HCT116 (cell line): ENCODE measurements around the gene UTF1. TPM values are rescaled to one million over a fixed set of nuclear protein-coding genes. Genes with fewer than 3 reads are reported as not detected.

Experiments used
- ATAC-seq: fragments of 200-7000 bp; cut with Tn5 transposase; 2 replicates; pipeline ENCODE4 v1.9.1; 2020; ENCODE audit warnings: mild to moderate bottlenecking, moderate library complexity
- BruUV-seq: library from RNA; stranded (reverse); fragments of 400-500 nt; replicated peaks from 2 replicates; lab custom pipeline; 2021; lab: Mats Ljungman, UMichigan
- CTCF ChIA-PET: fragments of 300-600 bp; sonication (Branson Sonifier 250); formaldehyde crosslinking; loops from one replicate; lab custom pipeline; 2021; ENCODE audit warnings: antibody characterized with exemption; lab: Charles Lee
- POLR2A ChIA-PET: fragments of 300-600, 350-600 bp; sonication (Branson Sonifier 250); formaldehyde crosslinking; loops from one replicate; lab custom pipeline; 2021; ENCODE audit warnings: antibody characterized with exemption; lab: Charles Lee
- RAD21 ChIA-PET, 2 experiments: fragments of 300-600 bp; sonication (Branson Sonifier 250); formaldehyde crosslinking; loops; one replicate each; lab custom pipeline; 2023; ENCODE audit warnings: low total read pairs in 2 of 2; ENCODE audit not compliant: uncharacterized antibody in 2 of 2, unreplicated experiment in 2 of 2, low non-redundant PET in 1 of 2; lab: Charles Lee
- DNase-seq: peaks from one replicate; pipeline ENCODE4 v3.0.0-alpha.2; 2010; ENCODE audit warnings: low read depth, low spot score
- H2AFZ ChIP-seq: fragments of 200-600 bp; shearing (Covaris generic), sonication (generic); 2 replicates; pipeline ENCODE4 v1.6.1; 2017; ENCODE audit warnings: low read depth, mixed run types, mixed read lengths, antibody characterized with exemption, low read length; ENCODE audit not compliant: poor library complexity, severe bottlenecking
- H3K27ac ChIP-seq: 2 replicates; pipeline ENCODE4 v1.5.1; 2012; ENCODE audit warnings: low read depth, low read length
- H3K27me3 ChIP-seq: fragments of 200-600 bp; sonication (generic); 2 replicates; pipeline ENCODE4 v1.6.1; 2016; ENCODE audit warnings: mixed run types, low read length, mixed read lengths; ENCODE audit not compliant: insufficient read depth
- H3K36me3 ChIP-seq, 2 experiments: fragments of 200-500 bp in 1 of 2; fragments of 200-600 bp in 1 of 2; sonication (Bioruptor generic) in 1 of 2; sonication (generic) in 1 of 2; 2 replicates each; pipeline versions ENCODE4 v1.5.1 to v1.6.1; 2014 to 2016; ENCODE audit warnings: low read length in 2 of 2, inconsistent platforms in 1 of 2, mixed read lengths in 1 of 2, mixed run types in 1 of 2; ENCODE audit not compliant: insufficient read depth in 2 of 2, control insufficient read depth in 1 of 2
- H3K4me1 ChIP-seq, 2 experiments: fragments of 200-600 bp in 1 of 2; sonication (generic) in 1 of 2; 2 replicates each; pipeline versions ENCODE4 v1.5.1 to v1.6.1; 2012 to 2017; ENCODE audit warnings: low read length in 2 of 2, inconsistent platforms in 1 of 2, mild to moderate bottlenecking in 1 of 2, mixed read lengths in 1 of 2, mixed run types in 1 of 2, moderate library complexity in 1 of 2; ENCODE audit not compliant: insufficient read depth in 2 of 2, control insufficient read depth in 1 of 2
- H3K4me2 ChIP-seq: fragments of 200-600 bp; sonication (generic); 2 replicates; pipeline ENCODE4 v1.6.1; 2017; ENCODE audit warnings: mixed run types, low read length, mixed read lengths
- H3K4me3 ChIP-seq, 2 experiments: fragments of 200-600 bp in 1 of 2; sonication (generic) in 1 of 2; replicated peaks in 1 of 2; 2 replicates each; pipeline ENCODE4 v1.5.1; 2011 to 2016; ENCODE audit warnings: low read length in 2 of 2, control low read depth in 1 of 2, low read depth in 1 of 2, mild to moderate bottlenecking in 1 of 2, mixed read lengths in 1 of 2, mixed run types in 1 of 2
- H3K79me2 ChIP-seq: fragments of 200-600 bp; sonication (generic); 2 replicates; pipeline ENCODE4 v1.6.1; 2017; ENCODE audit warnings: mild to moderate bottlenecking, mixed run types, low read length, moderate library complexity, mixed read lengths; ENCODE audit not compliant: insufficient read depth
- H3K9ac ChIP-seq: fragments of 200-600 bp; sonication (generic); 2 replicates; pipeline ENCODE4 v1.6.1; 2016; ENCODE audit warnings: low read length, mixed read lengths
- H3K9me2 ChIP-seq: fragments of 200-600 bp; sonication (generic), shearing (Covaris generic); 2 replicates; pipeline ENCODE4 v1.6.1; 2017; ENCODE audit warnings: mixed run types, mild to moderate bottlenecking, moderate library complexity; ENCODE audit not compliant: insufficient read depth
- H3K9me3 ChIP-seq, 2 experiments: fragments of 200-500 bp in 1 of 2; fragments of 200-600 bp in 1 of 2; sonication (Bioruptor generic) in 1 of 2; sonication (generic) in 1 of 2; 2 replicates each; pipeline ENCODE4 v1.6.1; 2014 to 2017; ENCODE audit warnings: low read length in 2 of 2, mixed read lengths in 2 of 2, inconsistent platforms in 1 of 2, low read depth in 1 of 2, mild to moderate bottlenecking in 1 of 2, mixed run types in 1 of 2, moderate library complexity in 1 of 2; ENCODE audit not compliant: control insufficient read depth in 1 of 2, insufficient read depth in 1 of 2
- H4K20me1 ChIP-seq: fragments of 200-600 bp; sonication (generic), shearing (Covaris generic); 2 replicates; pipeline ENCODE4 v1.6.1; 2017; ENCODE audit warnings: mixed run types, mild to moderate bottlenecking, moderate library complexity; ENCODE audit not compliant: insufficient read depth
- ATF3 ChIP-seq: IDR thresholded peaks from 2 replicates; pipeline ENCODE4 v1.6.1; 2012
- CBX3 ChIP-seq: IDR thresholded peaks from 2 replicates; pipeline ENCODE4 v1.6.1; 2012; ENCODE audit warnings: low read depth
- EGR1 ChIP-seq: IDR thresholded peaks from 2 replicates; pipeline ENCODE4 v1.6.1; 2012; ENCODE audit warnings: low read depth
- ELF1 ChIP-seq: IDR thresholded peaks from 2 replicates; pipeline ENCODE4 v1.6.1; 2012; ENCODE audit warnings: low read depth, borderline replicate concordance
- EZH2phosphoT487 ChIP-seq: fragments of 200-600 bp; IDR thresholded peaks from 2 replicates; pipeline ENCODE4 v1.6.1; 2018; ENCODE audit warnings: antibody characterized with exemption, borderline replicate concordance
- FOSL1 ChIP-seq: IDR thresholded peaks from 2 replicates; pipeline ENCODE4 v1.6.1; 2012; ENCODE audit warnings: low read depth
- POLR2A ChIP-seq: IDR thresholded peaks from 2 replicates; pipeline ENCODE4 v1.7.0; 2011; ENCODE audit warnings: borderline replicate concordance; ENCODE audit not compliant: insufficient read depth, insufficient read length; ENCODE audit errors: extremely low read depth
- POLR2AphosphoS5 ChIP-seq: IDR thresholded peaks from 2 replicates; pipeline ENCODE4 v1.6.1; 2011; ENCODE audit warnings: mild to moderate bottlenecking, low read depth, low read length, moderate library complexity
- RAD21 ChIP-seq: IDR thresholded peaks from 2 replicates; pipeline ENCODE4 v1.6.1; 2012; ENCODE audit warnings: low read depth, mild to moderate bottlenecking
- SIN3A ChIP-seq: IDR thresholded peaks from 2 replicates; pipeline ENCODE4 v1.6.1; 2012; ENCODE audit warnings: low read depth
- TCF7L2 ChIP-seq: IDR thresholded peaks from 2 replicates; pipeline ENCODE4 v1.7.0; 2011; ENCODE audit warnings: borderline replicate concordance, inconsistent platforms; ENCODE audit not compliant: insufficient read depth, insufficient read length; ENCODE audit errors: extremely low read depth
- YY1 ChIP-seq: IDR thresholded peaks from 2 replicates; pipeline ENCODE4 v1.6.1; 2011; ENCODE audit warnings: low read length, low read depth, moderate library complexity, mild to moderate bottlenecking; ENCODE audit not compliant: insufficient replicate concordance; ENCODE audit errors: extremely low read depth
- ZFX ChIP-seq: fragments of 450-650 bp; IDR thresholded peaks from 2 replicates; pipeline ENCODE4 v1.6.1; 2017
- intact Hi-C: fragments of 100-400 bp; cut with micrococcal nuclease; formaldehyde crosslinking; loops from 2 replicates; pipeline ENCODE4 v1.10.0; 2022
- total RNA-seq: library from RNA; stranded (reverse); gene quantifications from one replicate; pipeline ENCODE4 v1.2.1, GENCODE V29; 2021; ENCODE audit not compliant: unreplicated experiment
- TF ChIP-seq, protein P1 (sequence below): IDR thresholded peaks from 2 replicates; pipeline ENCODE4 v1.6.1; 2012
- TF ChIP-seq, protein P2 (sequence below), 3 experiments: fragments of 200-600 bp in 1 of 3; sonication (generic) in 1 of 3; IDR thresholded peaks in 2 of 3; conservative IDR thresholded peaks in 1 of 3; 2 replicates each; pipeline ENCODE4 v1.5.1; 2012 to 2017; ENCODE audit warnings: low read depth in 2 of 3, low read length in 2 of 3, antibody characterized with exemption in 1 of 3, borderline replicate concordance in 1 of 3, control low read depth in 1 of 3, mild to moderate bottlenecking in 1 of 3, mixed read lengths in 1 of 3, mixed run types in 1 of 3, moderate library complexity in 1 of 3; ENCODE audit not compliant: insufficient read depth in 1 of 3
- TF ChIP-seq, protein P3 (sequence below): IDR thresholded peaks from 2 replicates; pipeline ENCODE4 v1.6.1; 2012; ENCODE audit warnings: low read depth

UTF1 gene
- total RNA-seq, 1 experiment from 2014 or later = not detected

DNA sequence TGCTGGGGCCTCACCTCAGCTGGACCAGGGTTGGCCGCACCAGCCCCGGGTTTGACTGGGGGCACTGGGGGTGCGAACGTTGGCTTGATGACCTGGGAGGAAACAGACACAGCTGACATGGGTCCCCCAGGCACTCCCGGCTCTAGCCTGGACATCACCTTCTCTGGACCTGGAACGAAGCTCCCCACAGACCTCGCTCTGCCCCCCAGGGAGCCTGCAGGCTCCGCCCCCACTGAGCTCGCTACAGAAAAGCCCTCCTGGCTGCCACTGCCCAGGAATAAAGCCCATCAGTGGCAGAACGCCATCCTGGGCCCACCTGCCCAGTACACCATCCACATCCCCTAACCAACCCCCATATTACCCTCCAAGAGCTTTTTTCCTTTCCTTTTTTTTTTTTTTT lies 33.7 kb downstream of the UTF1 start (continued):
- TF ChIP-seq EZH2phosphoT487 = no peak
- TF ChIP-seq, protein P1, sequence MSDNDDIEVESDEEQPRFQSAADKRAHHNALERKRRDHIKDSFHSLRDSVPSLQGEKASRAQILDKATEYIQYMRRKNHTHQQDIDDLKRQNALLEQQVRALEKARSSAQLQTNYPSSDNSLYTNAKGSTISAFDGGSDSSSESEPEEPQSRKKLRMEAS = no peak

DNA sequence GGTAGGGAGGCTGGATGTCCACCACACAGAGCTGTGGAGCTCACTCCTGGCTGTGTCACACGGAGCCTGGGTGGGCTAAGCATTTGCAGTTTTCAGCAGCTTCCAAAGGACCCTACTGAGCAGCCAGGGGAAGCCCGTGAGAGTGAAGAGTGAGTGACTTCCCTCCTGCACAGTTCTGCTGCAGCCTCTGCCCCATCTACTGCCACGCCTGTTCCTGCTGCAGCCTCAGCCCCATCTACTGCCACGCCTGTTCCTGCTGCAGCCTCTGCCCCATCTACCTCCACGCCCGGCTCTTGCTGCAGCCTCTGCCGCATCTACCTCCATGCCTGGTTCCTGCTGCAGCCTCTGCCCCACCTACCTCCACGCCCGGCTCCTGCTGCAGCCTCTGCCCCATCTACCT lies 34.4 kb downstream of the UTF1 start:
- H4K20me1 ChIP-seq = no peaks in the 10 kb centered on the region
- peaks cover 16 to 27% of the 10 kb centered on the region in 2 experiments for H3K4me1 ChIP-seq
- no peaks in the 10 kb centered on the region for H3K27me3 ChIP-seq
- TF ChIP-seq EZH2phosphoT487 = no peak
- TF ChIP-seq, protein P1 = no peak
- no peak for TF ChIP-seq TCF7L2
- TF ChIP-seq, protein P2, sequence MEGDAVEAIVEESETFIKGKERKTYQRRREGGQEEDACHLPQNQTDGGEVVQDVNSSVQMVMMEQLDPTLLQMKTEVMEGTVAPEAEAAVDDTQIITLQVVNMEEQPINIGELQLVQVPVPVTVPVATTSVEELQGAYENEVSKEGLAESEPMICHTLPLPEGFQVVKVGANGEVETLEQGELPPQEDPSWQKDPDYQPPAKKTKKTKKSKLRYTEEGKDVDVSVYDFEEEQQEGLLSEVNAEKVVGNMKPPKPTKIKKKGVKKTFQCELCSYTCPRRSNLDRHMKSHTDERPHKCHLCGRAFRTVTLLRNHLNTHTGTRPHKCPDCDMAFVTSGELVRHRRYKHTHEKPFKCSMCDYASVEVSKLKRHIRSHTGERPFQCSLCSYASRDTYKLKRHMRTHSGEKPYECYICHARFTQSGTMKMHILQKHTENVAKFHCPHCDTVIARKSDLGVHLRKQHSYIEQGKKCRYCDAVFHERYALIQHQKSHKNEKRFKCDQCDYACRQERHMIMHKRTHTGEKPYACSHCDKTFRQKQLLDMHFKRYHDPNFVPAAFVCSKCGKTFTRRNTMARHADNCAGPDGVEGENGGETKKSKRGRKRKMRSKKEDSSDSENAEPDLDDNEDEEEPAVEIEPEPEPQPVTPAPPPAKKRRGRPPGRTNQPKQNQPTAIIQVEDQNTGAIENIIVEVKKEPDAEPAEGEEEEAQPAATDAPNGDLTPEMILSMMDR (IDR thresholded peaks at IDR 0.05 in 2 of 3, conservative IDR thresholded peaks at IDR 0.05 in 1 of 3; ENCODE audit: borderline replicate concordance in 1 of 3, insufficient read depth in 1 of 3, low read depth in 2 of 3, low read length in 2 of 3) = no peak
- no peak for TF ChIP-seq CBX3
- no peak for TF ChIP-seq POLR2A
- TF ChIP-seq FOSL1 = no peak
- TF ChIP-seq, protein P3, sequence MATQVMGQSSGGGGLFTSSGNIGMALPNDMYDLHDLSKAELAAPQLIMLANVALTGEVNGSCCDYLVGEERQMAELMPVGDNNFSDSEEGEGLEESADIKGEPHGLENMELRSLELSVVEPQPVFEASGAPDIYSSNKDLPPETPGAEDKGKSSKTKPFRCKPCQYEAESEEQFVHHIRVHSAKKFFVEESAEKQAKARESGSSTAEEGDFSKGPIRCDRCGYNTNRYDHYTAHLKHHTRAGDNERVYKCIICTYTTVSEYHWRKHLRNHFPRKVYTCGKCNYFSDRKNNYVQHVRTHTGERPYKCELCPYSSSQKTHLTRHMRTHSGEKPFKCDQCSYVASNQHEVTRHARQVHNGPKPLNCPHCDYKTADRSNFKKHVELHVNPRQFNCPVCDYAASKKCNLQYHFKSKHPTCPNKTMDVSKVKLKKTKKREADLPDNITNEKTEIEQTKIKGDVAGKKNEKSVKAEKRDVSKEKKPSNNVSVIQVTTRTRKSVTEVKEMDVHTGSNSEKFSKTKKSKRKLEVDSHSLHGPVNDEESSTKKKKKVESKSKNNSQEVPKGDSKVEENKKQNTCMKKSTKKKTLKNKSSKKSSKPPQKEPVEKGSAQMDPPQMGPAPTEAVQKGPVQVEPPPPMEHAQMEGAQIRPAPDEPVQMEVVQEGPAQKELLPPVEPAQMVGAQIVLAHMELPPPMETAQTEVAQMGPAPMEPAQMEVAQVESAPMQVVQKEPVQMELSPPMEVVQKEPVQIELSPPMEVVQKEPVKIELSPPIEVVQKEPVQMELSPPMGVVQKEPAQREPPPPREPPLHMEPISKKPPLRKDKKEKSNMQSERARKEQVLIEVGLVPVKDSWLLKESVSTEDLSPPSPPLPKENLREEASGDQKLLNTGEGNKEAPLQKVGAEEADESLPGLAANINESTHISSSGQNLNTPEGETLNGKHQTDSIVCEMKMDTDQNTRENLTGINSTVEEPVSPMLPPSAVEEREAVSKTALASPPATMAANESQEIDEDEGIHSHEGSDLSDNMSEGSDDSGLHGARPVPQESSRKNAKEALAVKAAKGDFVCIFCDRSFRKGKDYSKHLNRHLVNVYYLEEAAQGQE = no peak
- TF ChIP-seq EGR1 = no peak
- TF ChIP-seq RAD21 = no peak
- TF ChIP-seq ATF3 = no peak
- no peak for TF ChIP-seq ZFX
- TF ChIP-seq SIN3A = no peak
- TF ChIP-seq POLR2AphosphoS5 = no peak
- TF ChIP-seq YY1 = no peak
- TF ChIP-seq ELF1 = no peak
- ATAC-seq (no peak), DNase-seq (no peak)
- H3K9ac ChIP-seq = no peak overlapping the region
- H3K9me2 ChIP-seq = no peaks in the 10 kb centered on the region
- H3K4me2 ChIP-seq = no peak overlapping the region
- H3K79me2 ChIP-seq = no peaks in the 10 kb centered on the region
- ChIA-PET POLR2A (no interaction called here), RAD21 (no interaction called here), CTCF (no interaction called here)
- H3K27ac ChIP-seq = no peak overlapping the region
- no peak overlapping the region for H2AFZ ChIP-seq
- H3K4me3 ChIP-seq = no peak overlapping the region
- intact Hi-C loops = no loop called here
- no TSS peak for BruUV-seq
- no peaks in the 10 kb centered on the region for H3K9me3 ChIP-seq
- H3K36me3 ChIP-seq = no peaks in the 10 kb centered on the region
